AG09309 (cell line): Measurements from ENCODE around the gene NUMBL.

ENCODE experiments used
- DNase-seq: peaks from one replicate; pipeline ENCODE4 v3.0.0-alpha.2; 2010; ENCODE audit warnings: low read depth
- H3K4me3 ChIP-seq: 2 replicates; pipeline ENCODE4 v1.5.1; 2011; ENCODE audit warnings: mild to moderate bottlenecking, low read depth, low read length, moderate library complexity; ENCODE audit not compliant: control insufficient read depth
- CTCF ChIP-seq: IDR thresholded peaks from 2 replicates; pipeline ENCODE4 v1.5.1; 2011; ENCODE audit warnings: mild to moderate bottlenecking, low read depth, low read length, inconsistent platforms; ENCODE audit not compliant: insufficient read depth, control insufficient read depth; ENCODE audit errors: missing control alignments

NUMBL gene

GRCh38 chr19:40704491-40705361 lies 14.3 kb upstream of the NUMBL start:
- H3K4me3 ChIP-seq, result no peak overlapping the region
- TF ChIP-seq CTCF, result no peak
- no peak for DNase-seq

- no peak overlapping the region for H3K4me3 ChIP-seq
- TF ChIP-seq CTCF, result no peak
- no peak for DNase-seq
Measured at GRCh38 chr19:40703029-40703755, 12.7 kb upstream of the NUMBL start.

GRCh38 chr19:40702337-40703012 lies 12.0 kb upstream of the NUMBL start:
- H3K4me3 ChIP-seq, result no peak overlapping the region
- no peak for DNase-seq
- TF ChIP-seq CTCF, result no peak

GRCh38 chr19:40701758-40702157 lies 11.3 kb upstream of the NUMBL start:
- H3K4me3 ChIP-seq, result no peak overlapping the region
- TF ChIP-seq CTCF, result no peak
- DNase-seq, result no peak

GRCh38 chr19:40700083-40700482 lies 9.6 kb upstream of the NUMBL start:
- TF ChIP-seq CTCF, result no peak
- H3K4me3 ChIP-seq, result no peak overlapping the region
- no peak for DNase-seq

- no peak for TF ChIP-seq CTCF
- no peak for DNase-seq
Measured at GRCh38 chr19:40697007-40697406, 6.6 kb upstream of the NUMBL start.

More at GRCh38 chr19:40697007-40697406, 6.6 kb upstream of the NUMBL start:
- H3K4me3 ChIP-seq, result no peak overlapping the region
